ENCODE results near the gene CNN1.

GRCh38 chr19:11555246-11555645, 16.6 kb downstream of the CNN1 start:
- TF ChIP-seq CTCF (IDR thresholded peaks at IDR 0.05; ENCODE audit: low read depth, low read length): no peak
- no peak for TF ChIP-seq EZH2phosphoT487 (IDR thresholded peaks at IDR 0.05; ENCODE audit: low read depth)

Data from OCI-LY3 (cell line).